Measurements from ENCODE around the gene PSG11.
"Not testable (repeated sequence)": the region's sequence is repeated elsewhere in the genome, so short reads cannot be mapped to it uniquely, and the experiment has no call there.

Gene PSG11

GRCh38 chr19:43026369-43026768, at the start of gene PSG11:
PSG11 (minus strand) TSS chr19:43026469; CDS start chr19:43026372, 97 bp downstream.
- not testable (repeated sequence) for H3K9ac ChIP-seq (ENCODE audit: low read length); H3K27me3 ChIP-seq (ENCODE audit: control insufficient read depth, insufficient read depth, low read length); H3K4me3 ChIP-seq (ENCODE audit: low read length); H3K4me1 ChIP-seq (ENCODE audit: control insufficient read depth, insufficient read depth, low read length); H3K36me3 ChIP-seq (ENCODE audit: control insufficient read depth, insufficient read depth, low read length); H3K9me3 ChIP-seq (ENCODE audit: control insufficient read depth, low read length)

- not testable (repeated sequence) for H3K27me3 ChIP-seq (ENCODE audit: control insufficient read depth, insufficient read depth, low read length); H3K4me3 ChIP-seq (ENCODE audit: low read length); H3K9me3 ChIP-seq (ENCODE audit: control insufficient read depth, low read length); H3K36me3 ChIP-seq (ENCODE audit: control insufficient read depth, insufficient read depth, low read length); H3K4me1 ChIP-seq (ENCODE audit: control insufficient read depth, insufficient read depth, low read length); H3K9ac ChIP-seq (ENCODE audit: low read length)
These were observed 36.1 kb upstream of the PSG11 start for GRCh38 chr19:43062418-43062817.

- H3K4me3 ChIP-seq (ENCODE audit: low read length); H3K9me3 ChIP-seq (ENCODE audit: control insufficient read depth, low read length): not testable (repeated sequence)
These were observed 35.1 kb upstream of the PSG11 start for GRCh38 chr19:43061326-43061725.

GRCh38 chr19:43060254-43060653, 34.0 kb upstream of the PSG11 start:
- not testable (repeated sequence) for H3K4me1 ChIP-seq (ENCODE audit: control insufficient read depth, insufficient read depth, low read length); H3K36me3 ChIP-seq (ENCODE audit: control insufficient read depth, insufficient read depth, low read length); H3K9me3 ChIP-seq (ENCODE audit: control insufficient read depth, low read length); H3K27me3 ChIP-seq (ENCODE audit: control insufficient read depth, insufficient read depth, low read length); H3K4me3 ChIP-seq (ENCODE audit: low read length); H3K9ac ChIP-seq (ENCODE audit: low read length)

More at GRCh38 chr19:43061326-43061725, 35.1 kb upstream of the PSG11 start:
- not testable (repeated sequence) for H3K4me1 ChIP-seq (ENCODE audit: control insufficient read depth, insufficient read depth, low read length); H3K9ac ChIP-seq (ENCODE audit: low read length); H3K27me3 ChIP-seq (ENCODE audit: control insufficient read depth, insufficient read depth, low read length); H3K36me3 ChIP-seq (ENCODE audit: control insufficient read depth, insufficient read depth, low read length)

GRCh38 chr19:43059482-43059881, 33.2 kb upstream of the PSG11 start:
- not testable (repeated sequence) for H3K4me1 ChIP-seq (ENCODE audit: control insufficient read depth, insufficient read depth, low read length); H3K4me3 ChIP-seq (ENCODE audit: low read length); H3K9me3 ChIP-seq (ENCODE audit: control insufficient read depth, low read length); H3K27me3 ChIP-seq (ENCODE audit: control insufficient read depth, insufficient read depth, low read length); H3K36me3 ChIP-seq (ENCODE audit: control insufficient read depth, insufficient read depth, low read length); H3K9ac ChIP-seq (ENCODE audit: low read length)

GRCh38 chr19:43058440-43058839, 32.2 kb upstream of the PSG11 start:
- H3K4me1 ChIP-seq (ENCODE audit: control insufficient read depth, insufficient read depth, low read length); H3K4me3 ChIP-seq (ENCODE audit: low read length); H3K36me3 ChIP-seq (ENCODE audit: control insufficient read depth, insufficient read depth, low read length); H3K27me3 ChIP-seq (ENCODE audit: control insufficient read depth, insufficient read depth, low read length); H3K9ac ChIP-seq (ENCODE audit: low read length); H3K9me3 ChIP-seq (ENCODE audit: control insufficient read depth, low read length): not testable (repeated sequence)

- H3K36me3 ChIP-seq (ENCODE audit: control insufficient read depth, insufficient read depth, low read length); H3K4me1 ChIP-seq (ENCODE audit: control insufficient read depth, insufficient read depth, low read length); H3K27me3 ChIP-seq (ENCODE audit: control insufficient read depth, insufficient read depth, low read length); H3K9me3 ChIP-seq (ENCODE audit: control insufficient read depth, low read length); H3K9ac ChIP-seq (ENCODE audit: low read length); H3K4me3 ChIP-seq (ENCODE audit: low read length): not testable (repeated sequence)
These were observed 21.7 kb upstream of the PSG11 start for GRCh38 chr19:43047966-43048365.

GRCh38 chr19:43046578-43046977, 20.3 kb upstream of the PSG11 start:
- not testable (repeated sequence) for H3K4me3 ChIP-seq (ENCODE audit: low read length); H3K9me3 ChIP-seq (ENCODE audit: control insufficient read depth, low read length); H3K4me1 ChIP-seq (ENCODE audit: control insufficient read depth, insufficient read depth, low read length); H3K36me3 ChIP-seq (ENCODE audit: control insufficient read depth, insufficient read depth, low read length); H3K9ac ChIP-seq (ENCODE audit: low read length); H3K27me3 ChIP-seq (ENCODE audit: control insufficient read depth, insufficient read depth, low read length)

- not testable (repeated sequence) for H3K9ac ChIP-seq (ENCODE audit: low read length); H3K4me3 ChIP-seq (ENCODE audit: low read length); H3K4me1 ChIP-seq (ENCODE audit: control insufficient read depth, insufficient read depth, low read length)
These were observed 17.4 kb upstream of the PSG11 start for GRCh38 chr19:43043492-43044180.

GRCh38 chr19:43031645-43032044, 5.4 kb upstream of the PSG11 start:
- H3K27me3 ChIP-seq (ENCODE audit: control insufficient read depth, insufficient read depth, low read length); H3K4me3 ChIP-seq (ENCODE audit: low read length); H3K9ac ChIP-seq (ENCODE audit: low read length); H3K4me1 ChIP-seq (ENCODE audit: control insufficient read depth, insufficient read depth, low read length); H3K36me3 ChIP-seq (ENCODE audit: control insufficient read depth, insufficient read depth, low read length); H3K9me3 ChIP-seq (ENCODE audit: control insufficient read depth, low read length): not testable (repeated sequence)

More at GRCh38 chr19:43043492-43044180, 17.4 kb upstream of the PSG11 start:
- not testable (repeated sequence) for H3K9me3 ChIP-seq (ENCODE audit: control insufficient read depth, low read length); H3K27me3 ChIP-seq (ENCODE audit: control insufficient read depth, insufficient read depth, low read length); H3K36me3 ChIP-seq (ENCODE audit: control insufficient read depth, insufficient read depth, low read length)

- H3K36me3 ChIP-seq (ENCODE audit: control insufficient read depth, insufficient read depth, low read length) = no peaks in the 10 kb centered on the region
- no peaks in the 10 kb centered on the region for H3K4me1 ChIP-seq (ENCODE audit: control insufficient read depth, insufficient read depth, low read length)
- no peak overlapping the region for H3K9ac ChIP-seq (ENCODE audit: low read length)
- no peaks in the 10 kb centered on the region for H3K9me3 ChIP-seq (ENCODE audit: control insufficient read depth, low read length)
- H3K4me3 ChIP-seq (ENCODE audit: low read length) = no peak overlapping the region
- no peaks in the 10 kb centered on the region for H3K27me3 ChIP-seq (ENCODE audit: control insufficient read depth, insufficient read depth, low read length)
These were observed 2.6 kb upstream of the PSG11 start for GRCh38 chr19:43028866-43029265.

- not testable (repeated sequence) for H3K36me3 ChIP-seq (ENCODE audit: control insufficient read depth, insufficient read depth, low read length); H3K4me1 ChIP-seq (ENCODE audit: control insufficient read depth, insufficient read depth, low read length); H3K9me3 ChIP-seq (ENCODE audit: control insufficient read depth, low read length); H3K4me3 ChIP-seq (ENCODE audit: low read length); H3K27me3 ChIP-seq (ENCODE audit: control insufficient read depth, insufficient read depth, low read length); H3K9ac ChIP-seq (ENCODE audit: low read length)
These were observed 1.7 kb upstream of the PSG11 start for GRCh38 chr19:43027985-43028384.

- not testable (repeated sequence) for H3K9ac ChIP-seq (ENCODE audit: low read length); H3K4me3 ChIP-seq (ENCODE audit: low read length); H3K27me3 ChIP-seq (ENCODE audit: control insufficient read depth, insufficient read depth, low read length); H3K9me3 ChIP-seq (ENCODE audit: control insufficient read depth, low read length); H3K36me3 ChIP-seq (ENCODE audit: control insufficient read depth, insufficient read depth, low read length); H3K4me1 ChIP-seq (ENCODE audit: control insufficient read depth, insufficient read depth, low read length)
These were observed 792 bp upstream of the PSG11 start for GRCh38 chr19:43027061-43027460.
